ENCODE data around the gene RNASEH2B. TPM values are rescaled to one million over a fixed set of nuclear protein-coding genes. Genes with fewer than 3 reads are reported as not detected.

Gene RNASEH2B
- polyA plus RNA-seq, 3 donors = 30.9 to 71.5 (median 65.9) TPM

- H3K4me1 Mint-ChIP-seq = peaks cover 26% of the 10 kb centered on the region
- Histone ChIP-seq H3K4me3 (replicated peaks in 1 of 3; ENCODE audit: low read depth in 2 of 3, low read length in 3 of 3) (no peak overlapping the region), H3K4me2 (replicated peaks; ENCODE audit: extremely low read depth, low read length, poor library complexity, severe bottlenecking) (no peak overlapping the region), H3K27me3 (ENCODE audit: control insufficient read depth in 2 of 2, insufficient read depth in 2 of 2, low read length in 2 of 2) (no peaks in the 10 kb centered on the region), H2AFZ (ENCODE audit: insufficient read depth, low read depth, low read length, poor library complexity, severe bottlenecking) (no peak overlapping the region), H3K9ac (ENCODE audit: insufficient read depth, low read length, poor library complexity, severe bottlenecking) (no peak overlapping the region), H4K20me1 (ENCODE audit: insufficient read depth, low read length) (no peaks in the 10 kb centered on the region), H3K79me2 (ENCODE audit: insufficient read depth, low read length) (no peaks in the 10 kb centered on the region), H3K27ac (ENCODE audit: low read depth in 1 of 2, low read length in 2 of 2) (no peak overlapping the region), H3K4me1 (ENCODE audit: control insufficient read depth in 1 of 2, insufficient read depth in 2 of 2, low read length in 2 of 2) (peaks cover 14 to 19% of the 10 kb centered on the region in 2 donors), H3K36me3 (replicated peaks in 1 of 2; ENCODE audit: control insufficient read depth in 1 of 2, insufficient read depth in 2 of 2, low read length in 2 of 2) (no peaks in the 10 kb centered on the region), H3K9me3 (replicated peaks in 1 of 2; ENCODE audit: control insufficient read depth in 1 of 2, insufficient read depth in 1 of 2, low read length in 2 of 2) (no peaks in the 10 kb centered on the region)
- DNase-seq = no peak
- H3K9me3 Mint-ChIP-seq = peaks cover 0 to 3% (median 0%) of the 10 kb centered on the region in 7 donors
- WGBS (ENCODE audit: insufficient coverage) = 83% methylated on average over 1 of the region's 2 CpGs
- H3K27ac Mint-ChIP-seq = peak overlapping the region in 1 of 7 donors; percentile 35
- no peak for TF ChIP-seq CTCF (IDR thresholded peaks at IDR 0.05)
- peaks cover 2 to 7% (median 2%) of the 10 kb centered on the region in 3 donors for H3K27me3 Mint-ChIP-seq (ENCODE audit: low read depth in 3 of 3)
- no peak overlapping the region for H3K4me3 Mint-ChIP-seq
- intact Hi-C loops (cut with micrococcal nuclease) = no loop called here
- no peaks in the 10 kb centered on the region for H3K36me3 Mint-ChIP-seq
These were observed 83.8 kb downstream of the RNASEH2B start for GRCh38 chr13:50993371-50993770.

- Histone ChIP-seq H3K27ac (ENCODE audit: low read depth in 1 of 2, low read length in 2 of 2) (no peak overlapping the region), H3K4me1 (ENCODE audit: control insufficient read depth in 1 of 2, insufficient read depth in 2 of 2, low read length in 2 of 2) (peaks cover 14 to 19% of the 10 kb centered on the region in 2 donors), H3K9me3 (replicated peaks in 1 of 2; ENCODE audit: control insufficient read depth in 1 of 2, insufficient read depth in 1 of 2, low read length in 2 of 2) (no peaks in the 10 kb centered on the region), H3K4me3 (replicated peaks in 1 of 3; ENCODE audit: low read depth in 2 of 3, low read length in 3 of 3) (no peak overlapping the region), H2AFZ (ENCODE audit: insufficient read depth, low read depth, low read length, poor library complexity, severe bottlenecking) (no peak overlapping the region), H3K79me2 (ENCODE audit: insufficient read depth, low read length) (no peaks in the 10 kb centered on the region), H3K9ac (ENCODE audit: insufficient read depth, low read length, poor library complexity, severe bottlenecking) (no peak overlapping the region), H3K36me3 (replicated peaks in 1 of 2; ENCODE audit: control insufficient read depth in 1 of 2, insufficient read depth in 2 of 2, low read length in 2 of 2) (no peaks in the 10 kb centered on the region), H3K4me2 (replicated peaks; ENCODE audit: extremely low read depth, low read length, poor library complexity, severe bottlenecking) (no peak overlapping the region), H4K20me1 (ENCODE audit: insufficient read depth, low read length) (no peaks in the 10 kb centered on the region), H3K27me3 (ENCODE audit: control insufficient read depth in 2 of 2, insufficient read depth in 2 of 2, low read length in 2 of 2) (no peaks in the 10 kb centered on the region)
- H3K4me1 Mint-ChIP-seq = peaks cover 26% of the 10 kb centered on the region
- intact Hi-C loops (cut with micrococcal nuclease) = no loop called here
- no CpG with 5 or more reads among the region's 3 CpGs for WGBS (ENCODE audit: insufficient coverage)
- no peak for DNase-seq
- TF ChIP-seq CTCF (IDR thresholded peaks at IDR 0.05) = no peak
- peaks cover 0 to under 1% (median 0%) of the 10 kb centered on the region in 7 donors for H3K9me3 Mint-ChIP-seq
- H3K4me3 Mint-ChIP-seq = no peak overlapping the region
- H3K36me3 Mint-ChIP-seq = peaks cover 0 to 2% of the 10 kb centered on the region in 2 donors
- H3K27me3 Mint-ChIP-seq (ENCODE audit: low read depth in 3 of 3) = peaks cover 0 to 4% (median 2%) of the 10 kb centered on the region in 3 donors
- H3K27ac Mint-ChIP-seq = no peak overlapping the region
These were observed 84.3 kb downstream of the RNASEH2B start for GRCh38 chr13:50993934-50994333.

Data from CD14-positive monocyte (primary cell).